Measurements from ENCODE around the gene TPRG1. TPM values are rescaled to one million over a fixed set of nuclear protein-coding genes. Genes with fewer than 3 reads are reported as not detected.

Gene TPRG1
- total RNA-seq, 1 experiment from 2014 or later = 2.7 TPM

GRCh38 chr3:189275182-189275581 lies 103.4 kb downstream of the TPRG1 start:
- DNase-seq (ENCODE audit: extremely low read depth, low read depth) = no peak

- DNase-seq (ENCODE audit: extremely low read depth, low read depth) = no peak
Measured at GRCh38 chr3:189275852-189276251, 104.1 kb downstream of the TPRG1 start.

GRCh38 chr3:189276444-189277219 lies 104.9 kb downstream of the TPRG1 start:
- no peak for DNase-seq (ENCODE audit: extremely low read depth, low read depth)

- DNase-seq (ENCODE audit: extremely low read depth, low read depth) = no peak
Measured at GRCh38 chr3:189277711-189278110, 105.9 kb downstream of the TPRG1 start.

- no peak for DNase-seq (ENCODE audit: extremely low read depth, low read depth)
Measured at GRCh38 chr3:189278221-189278620, 106.5 kb downstream of the TPRG1 start.

- no peak for DNase-seq (ENCODE audit: extremely low read depth, low read depth)
Measured at GRCh38 chr3:189282189-189282588, 110.4 kb downstream of the TPRG1 start.

GRCh38 chr3:189282741-189283140 lies 111.0 kb downstream of the TPRG1 start:
- DNase-seq (ENCODE audit: extremely low read depth, low read depth) = no peak

- DNase-seq (ENCODE audit: extremely low read depth, low read depth) = no peak
Measured at GRCh38 chr3:189286188-189286587, 114.4 kb downstream of the TPRG1 start.

GRCh38 chr3:189286916-189287315 lies 115.1 kb downstream of the TPRG1 start:
- DNase-seq (ENCODE audit: extremely low read depth, low read depth) = no peak

- no peak for DNase-seq (ENCODE audit: extremely low read depth, low read depth)
Measured at GRCh38 chr3:189288348-189289235, 116.8 kb downstream of the TPRG1 start.

- DNase-seq (ENCODE audit: extremely low read depth, low read depth) = no peak
Measured at GRCh38 chr3:189289251-189289650, 117.5 kb downstream of the TPRG1 start.

GRCh38 chr3:189292667-189293484 lies 121.1 kb downstream of the TPRG1 start:
- DNase-seq (ENCODE audit: extremely low read depth, low read depth) = no peak

GRCh38 chr3:189294649-189295048 lies 122.9 kb downstream of the TPRG1 start:
- no peak for DNase-seq (ENCODE audit: extremely low read depth, low read depth)

GRCh38 chr3:189295089-189295488 lies 123.3 kb downstream of the TPRG1 start:
- DNase-seq (ENCODE audit: extremely low read depth, low read depth) = no peak

- no peak for DNase-seq (ENCODE audit: extremely low read depth, low read depth)
Measured at GRCh38 chr3:189297932-189298331, 126.2 kb downstream of the TPRG1 start.

GRCh38 chr3:189298469-189299375 lies 127.0 kb downstream of the TPRG1 start:
- no peak for DNase-seq (ENCODE audit: extremely low read depth, low read depth)

- no peak for DNase-seq (ENCODE audit: extremely low read depth, low read depth)
Measured at GRCh38 chr3:189300345-189300744, 128.6 kb downstream of the TPRG1 start.

- no peak for DNase-seq (ENCODE audit: extremely low read depth, low read depth)
Measured at GRCh38 chr3:189301479-189301878, 129.7 kb downstream of the TPRG1 start.

GRCh38 chr3:189303584-189303983 lies 131.8 kb downstream of the TPRG1 start:
- DNase-seq (ENCODE audit: extremely low read depth, low read depth) = no peak

Data from NCI-H460 (cell line).